ENCODE data around the gene TBC1D7. TPM values are rescaled to one million over a fixed set of nuclear protein-coding genes. Genes with fewer than 3 reads are reported as not detected.
"Not testable (repeated sequence)": the region's sequence is repeated elsewhere in the genome, so short reads cannot be mapped to it uniquely, and the experiment has no call there.

The TBC1D7 gene
- polyA plus RNA-seq, 1 of the 3 experiments (the other 2 are of a cell fraction) = 25.2 TPM

- no peak for TF ChIP-seq REST (IDR thresholded peaks at IDR 0.05; ENCODE audit: low read depth, low read length)
Measured at GRCh38 chr6:13327691-13328075, 654 bp downstream of the TBC1D7 start (continued).

GRCh38 chr6:13326031-13326586, 2.2 kb downstream of the TBC1D7 start:
- Histone ChIP-seq H3K4me1 (ENCODE audit: control insufficient read depth in 1 of 2, insufficient read depth in 2 of 2, low read depth in 1 of 2, low read length in 1 of 2) (peaks cover 4 to 12% of the 10 kb centered on the region in 2 experiments; a peak in 3 of 4 replicates), H3K79me2 (ENCODE audit: insufficient read depth) (peaks cover 20% of the 10 kb centered on the region), H3K36me3 (replicated peaks in 1 of 2; ENCODE audit: control insufficient read depth in 1 of 2, insufficient read depth in 2 of 2, low read length in 1 of 2) (peaks cover 35 to 38% of the 10 kb centered on the region in 2 experiments)
- H3K4me3 ChIP-seq (ENCODE audit: low read depth in 2 of 2, low read length in 1 of 2); H3K9ac ChIP-seq; DNase-seq; H3F3A ChIP-seq (replicated peaks; ENCODE audit: insufficient read depth); H3K9me3 ChIP-seq; H4K20me1 ChIP-seq (ENCODE audit: insufficient read depth); H2AFZ ChIP-seq (ENCODE audit: low read depth); POLR2A ChIA-PET; H3K27me3 ChIP-seq (ENCODE audit: insufficient read depth); H3K9me2 ChIP-seq; H3K4me2 ChIP-seq; H3K27ac ChIP-seq (ENCODE audit: low read depth in 2 of 2, low read length in 1 of 2): not testable (repeated sequence)
- CTCF ChIA-PET = interaction anchor here (11.4 kb wide), 1 partner anchor 413 kb away, joined by 143 read pairs; no protein-coding TSS in a partner anchor
- 74% methylated on average over 3 of the region's 3 CpGs for WGBS (ENCODE audit: low lambda C conversion rate)

GRCh38 chr6:13319891-13320564, 8.3 kb downstream of the TBC1D7 start:
- Histone ChIP-seq H4K20me1 (ENCODE audit: insufficient read depth) (no peaks in the 10 kb centered on the region), H2AFZ (ENCODE audit: low read depth) (no peak overlapping the region), H3K36me3 (replicated peaks in 1 of 2; ENCODE audit: control insufficient read depth in 1 of 2, insufficient read depth in 2 of 2, low read length in 1 of 2) (peaks cover 78 to 81% of the 10 kb centered on the region in 2 experiments), H3K79me2 (ENCODE audit: insufficient read depth) (no peaks in the 10 kb centered on the region; the same call in 1 of the 2 replicates), H3K9me2 (no peaks in the 10 kb centered on the region), H3K4me3 (ENCODE audit: low read depth in 2 of 2, low read length in 1 of 2) (no peak overlapping the region), H3K27ac (ENCODE audit: low read depth in 2 of 2, low read length in 1 of 2) (no peak overlapping the region), H3K4me1 (ENCODE audit: control insufficient read depth in 1 of 2, insufficient read depth in 2 of 2, low read depth in 1 of 2, low read length in 1 of 2) (no peaks in the 10 kb centered on the region), H3K9ac (no peak overlapping the region), H3K4me2 (no peak overlapping the region), H3K27me3 (ENCODE audit: insufficient read depth) (no peaks in the 10 kb centered on the region), H3K9me3 (no peaks in the 10 kb centered on the region), H3F3A (replicated peaks; ENCODE audit: insufficient read depth) (no peaks in the 10 kb centered on the region)
- DNase-seq = no peak
- ChIA-PET CTCF (interaction anchor here (1.3 kb wide), 1 partner anchor 255 kb away, joined by 3 read pairs; no protein-coding TSS in a partner anchor), POLR2A (no interaction called here)
- TF ChIP-seq MEF2A (IDR thresholded peaks at IDR 0.05; ENCODE audit: borderline replicate concordance, low read depth) = no peak
- TF ChIP-seq NRF1 (IDR thresholded peaks at IDR 0.05; ENCODE audit: low read depth, low read length) = no peak
- no peak for TF ChIP-seq ELF1 (IDR thresholded peaks at IDR 0.05)
- TF ChIP-seq FOXM1 (IDR thresholded peaks at IDR 0.05; ENCODE audit: low read depth) = no peak
- TF ChIP-seq POLR2AphosphoS5 (IDR thresholded peaks at IDR 0.05; ENCODE audit: low read depth, low read length) = no peak
- TF ChIP-seq PBX3 (IDR thresholded peaks at IDR 0.05) = no peak
- no peak for TF ChIP-seq USF2 (IDR thresholded peaks at IDR 0.05; ENCODE audit: borderline replicate concordance, low read depth, low read length)
- TF ChIP-seq REST (IDR thresholded peaks at IDR 0.05; ENCODE audit: low read depth, low read length) = no peak
- no peak for TF ChIP-seq GATA2 (CRISPR knock-in tag; IDR thresholded peaks at IDR 0.05)
- TF ChIP-seq NFIC (IDR thresholded peaks at IDR 0.05; ENCODE audit: borderline replicate concordance) = no peak
- no peak for TF ChIP-seq TCF12 (IDR thresholded peaks at IDR 0.05)
- 93% methylated on average over 5 of the region's 5 CpGs for WGBS (ENCODE audit: low lambda C conversion rate)

All from SK-N-SH (cell line).